H1 (cell line): ENCODE data around the gene PRDM10. TPM values are rescaled to one million over a fixed set of nuclear protein-coding genes. Genes with fewer than 3 reads are reported as not detected.

Source experiments
- CTCF ChIA-PET: fragments of 300-600 bp; sonication (Branson Sonifier 250); formaldehyde crosslinking; loops from one replicate; lab custom pipeline; 2021; ENCODE audit not compliant: partially characterized antibody; lab: Charles Lee
- POLR2A ChIA-PET: fragments of 300-600 bp; sonication (Branson Sonifier 250); formaldehyde crosslinking; loops from one replicate; lab custom pipeline; 2021; ENCODE audit warnings: inconsistent platforms; ENCODE audit not compliant: partially characterized antibody; lab: Charles Lee
- DNase-seq, 2 experiments: peaks; one replicate each; pipeline versions ENCODE4 v3.0.0 to v3.0.0-alpha.2; 2010 to 2022; ENCODE audit warnings: low spot score in 2 of 2, low read depth in 1 of 2, mixed read lengths in 1 of 2
- FAIRE-seq: peaks from 2 replicates; lab custom pipeline; 2011; peaks lifted over from hg19 to GRCh38; lab: Jason Lieb, UNC
- H2AFZ ChIP-seq: 2 replicates; pipeline ENCODE4 v1.8.1; 2012; ENCODE audit warnings: low read length, inconsistent platforms
- H2AK5ac ChIP-seq: 2 replicates; pipeline ENCODE4 v1.6.1; 2013; ENCODE audit warnings: low read depth, low read length
- H2BK120ac ChIP-seq: replicated peaks from 2 replicates; pipeline ENCODE3; 2013; ENCODE audit warnings: low read depth, low read length, inconsistent platforms
- H2BK12ac ChIP-seq: 2 replicates; pipeline ENCODE4 v1.6.1; 2013; ENCODE audit warnings: low read depth, low read length
- H2BK15ac ChIP-seq: 2 replicates; pipeline ENCODE4 v1.6.1; 2013; ENCODE audit warnings: low read length
- H2BK20ac ChIP-seq: 2 replicates; pipeline ENCODE4 v1.6.1; 2013; ENCODE audit warnings: low read length
- H2BK5ac ChIP-seq: 2 replicates; pipeline ENCODE4 v1.6.1; 2013; ENCODE audit warnings: low read depth, low read length
- H3K14ac ChIP-seq: 2 replicates; pipeline ENCODE4 v1.6.1; 2013; ENCODE audit warnings: inconsistent platforms; ENCODE audit not compliant: insufficient read length
- H3K18ac ChIP-seq: 2 replicates; pipeline ENCODE4 v1.6.1; 2013; ENCODE audit warnings: low read length; ENCODE audit errors: extremely low read depth
- H3K23ac ChIP-seq: 2 replicates; pipeline ENCODE4 v1.6.1; 2013; ENCODE audit warnings: inconsistent platforms; ENCODE audit not compliant: insufficient read length
- H3K23me2 ChIP-seq: 2 replicates; pipeline ENCODE4 v1.6.1; 2013; ENCODE audit warnings: low read depth, low read length
- H3K27ac ChIP-seq: 2 replicates; pipeline ENCODE4 v1.6.1; 2011; ENCODE audit warnings: low read depth, low read length, inconsistent platforms
- H3K27me3 ChIP-seq, 4 experiments: replicated peaks in 1 of 4; 1 replicate in 1 of 4; 2 replicates in 3 of 4; pipeline versions ENCODE4 v1.6.1 to v1.8.1; 2011 to 2013; ENCODE audit warnings: low read length in 3 of 4, mild to moderate bottlenecking in 3 of 4, inconsistent platforms in 2 of 4, mixed read lengths in 2 of 4, moderate library complexity in 1 of 4; ENCODE audit not compliant: control insufficient read depth in 3 of 4, insufficient read depth in 3 of 4; ENCODE audit errors: extremely low read depth in 1 of 4
- H3K36me3 ChIP-seq, 4 experiments: 2 replicates each; pipeline versions ENCODE4 v1.6.1 to v1.8.1; 2011 to 2013; ENCODE audit warnings: mild to moderate bottlenecking in 4 of 4, low read length in 3 of 4, moderate library complexity in 2 of 4, control low read depth in 1 of 4, inconsistent platforms in 1 of 4; ENCODE audit not compliant: insufficient read depth in 4 of 4, control insufficient read depth in 2 of 4
- H3K4ac ChIP-seq: replicated peaks from 2 replicates; pipeline ENCODE3; 2013; ENCODE audit warnings: low read length, low read depth, mixed read lengths, inconsistent platforms; ENCODE audit not compliant: insufficient read length
- H3K4me1 ChIP-seq, 4 experiments: replicated peaks in 1 of 4; 1 replicate in 1 of 4; 2 replicates in 3 of 4; pipeline versions ENCODE4 v1.6.1 to v1.8.1; 2011 to 2013; ENCODE audit warnings: low read length in 3 of 4, inconsistent platforms in 2 of 4, mixed read lengths in 1 of 4; ENCODE audit not compliant: insufficient read depth in 4 of 4, control insufficient read depth in 3 of 4
- H3K4me2 ChIP-seq, 2 experiments: 2 replicates each; pipeline versions ENCODE4 v1.6.1 to v1.8.1; 2011 to 2013; ENCODE audit warnings: low read depth in 2 of 2, low read length in 2 of 2, control low read depth in 1 of 2, inconsistent platforms in 1 of 2, mild to moderate bottlenecking in 1 of 2; ENCODE audit not compliant: insufficient read depth in 1 of 2
- H3K4me3 ChIP-seq, 4 experiments: fragments of 200-600, 300-600 bp in 1 of 4; sonication (generic), shearing (Covaris generic), sonication (Bioruptor Twin) in 1 of 4; 2 replicates each; pipeline versions ENCODE4 v1.5.1 to v1.8.1; 2011 to 2016; ENCODE audit warnings: low read length in 4 of 4, low read depth in 3 of 4, control low read depth in 2 of 4, inconsistent platforms in 2 of 4, mild to moderate bottlenecking in 2 of 4, mixed read lengths in 1 of 4, moderate library complexity in 1 of 4; ENCODE audit not compliant: insufficient read depth in 2 of 4; ENCODE audit errors: extremely low read depth in 1 of 4
- H3K56ac ChIP-seq: replicated peaks from 2 replicates; pipeline ENCODE3; 2013; ENCODE audit warnings: low read depth, mild to moderate bottlenecking, mixed read lengths, low read length, inconsistent platforms; ENCODE audit not compliant: insufficient read length
- H3K79me1 ChIP-seq: 2 replicates; pipeline ENCODE4 v1.6.1; 2013; ENCODE audit warnings: low read depth, low read length, control low read depth
- H3K79me2 ChIP-seq, 2 experiments: 2 replicates each; pipeline versions ENCODE4 v1.6.1 to v1.8.1; 2012 to 2013; ENCODE audit warnings: low read length in 2 of 2, mild to moderate bottlenecking in 2 of 2, inconsistent platforms in 1 of 2; ENCODE audit not compliant: insufficient read depth in 2 of 2, control insufficient read depth in 1 of 2
- H3K9ac ChIP-seq, 4 experiments: replicated peaks in 1 of 4; 1 replicate in 1 of 4; 2 replicates in 3 of 4; pipeline versions ENCODE4 v1.6.1 to v1.8.1; 2011 to 2013; ENCODE audit warnings: low read depth in 3 of 4, low read length in 3 of 4, control low read depth in 2 of 4, mild to moderate bottlenecking in 2 of 4, moderate library complexity in 2 of 4, inconsistent platforms in 1 of 4; ENCODE audit errors: extremely low read depth in 1 of 4
- H3K9me3 ChIP-seq, 2 experiments: 2 replicates each; pipeline versions ENCODE4 v1.6.1 to v1.8.1; 2012 to 2013; ENCODE audit warnings: mild to moderate bottlenecking in 2 of 2, moderate library complexity in 2 of 2, control low read depth in 1 of 2, inconsistent platforms in 1 of 2, low read depth in 1 of 2, low read length in 1 of 2, mixed read lengths in 1 of 2; ENCODE audit not compliant: insufficient read depth in 2 of 2
- H4K20me1 ChIP-seq, 2 experiments: replicated peaks in 1 of 2; 2 replicates each; pipeline versions ENCODE3 to v1.8.1; 2011 to 2013; ENCODE audit warnings: inconsistent platforms in 2 of 2, low read length in 2 of 2, mild to moderate bottlenecking in 1 of 2; ENCODE audit not compliant: insufficient read depth in 2 of 2, control insufficient read depth in 1 of 2
- H4K5ac ChIP-seq: 2 replicates; pipeline ENCODE4 v1.6.1; 2013; ENCODE audit warnings: low read length, low read depth, mixed read lengths, inconsistent platforms; ENCODE audit not compliant: insufficient read length
- H4K8ac ChIP-seq: 2 replicates; pipeline ENCODE4 v1.8.0; 2013; ENCODE audit warnings: mild to moderate bottlenecking, moderate library complexity, low read length, inconsistent platforms; ENCODE audit not compliant: insufficient read depth; ENCODE audit errors: extremely low read depth
- H4K91ac ChIP-seq: replicated peaks from 2 replicates; pipeline ENCODE3; 2013; ENCODE audit warnings: low read length, mixed read lengths, inconsistent platforms; ENCODE audit not compliant: insufficient read length
- BRCA1 ChIP-seq: IDR thresholded peaks from 2 replicates; pipeline ENCODE4 v1.6.1; 2012; ENCODE audit warnings: low read depth, low read length, improper control_type of control experiment
- CEBPB ChIP-seq: IDR thresholded peaks from 2 replicates; pipeline ENCODE4 v1.6.1; 2012; ENCODE audit warnings: low read depth, low read length
- CHD2 ChIP-seq: IDR thresholded peaks from 2 replicates; pipeline ENCODE4 v1.6.1; 2012; ENCODE audit warnings: low read length, improper control_type of control experiment
- CTCF ChIP-seq, 3 experiments: IDR thresholded peaks; 1 replicate in 2 of 3; 2 replicates in 1 of 3; pipeline versions ENCODE4 v1.5.1 to v1.6.1; 2011; ENCODE audit warnings: low read length in 3 of 3, mild to moderate bottlenecking in 3 of 3, inconsistent platforms in 2 of 3, low read depth in 1 of 3, moderate library complexity in 1 of 3; ENCODE audit not compliant: insufficient read depth in 1 of 3; ENCODE audit errors: control extremely low read depth in 1 of 3
- GABPA ChIP-seq: IDR thresholded peaks from 2 replicates; pipeline ENCODE4 v1.6.1; 2011; ENCODE audit warnings: mild to moderate bottlenecking, low read length, moderate library complexity, borderline replicate concordance; ENCODE audit not compliant: insufficient read depth
- KDM1A ChIP-seq: fragments of 200-600, 300-600 bp; sonication (generic); IDR thresholded peaks from 2 replicates; pipeline ENCODE4 v1.7.1; 2016; ENCODE audit warnings: mild to moderate bottlenecking, low read length, borderline replicate concordance
- MAX ChIP-seq: IDR thresholded peaks from 2 replicates; pipeline ENCODE4 v1.6.1; 2012; ENCODE audit warnings: inconsistent platforms
- NRF1 ChIP-seq: IDR thresholded peaks from 2 replicates; pipeline ENCODE4 v1.6.1; 2011; ENCODE audit warnings: mild to moderate bottlenecking, low read depth, low read length, improper control_type of control experiment
- POU5F1 ChIP-seq: IDR thresholded peaks from 2 replicates; pipeline ENCODE4 v1.6.1; 2011; ENCODE audit warnings: low read depth, mild to moderate bottlenecking, low read length, moderate library complexity
- RBBP5 ChIP-seq: IDR thresholded peaks from 2 replicates; pipeline ENCODE4 v1.7.1; 2012; ENCODE audit warnings: low read depth, mild to moderate bottlenecking, inconsistent platforms, low read length, moderate library complexity, borderline replicate concordance
- TAF7 ChIP-seq: optimal IDR thresholded peaks from 2 replicates; pipeline ENCODE3; 2011; ENCODE audit warnings: low read depth, mild to moderate bottlenecking, inconsistent platforms, low read length, moderate library complexity, borderline replicate concordance
- TCF12 ChIP-seq: IDR thresholded peaks from 2 replicates; pipeline ENCODE4 v1.6.1; 2011; ENCODE audit warnings: low read depth, mild to moderate bottlenecking, low read length
- WGBS, 2 experiments: shearing (Covaris generic) in 1 of 2; methylation state at CpG; one replicate each; pipeline versions ENCODE4 v1.1.6 to v1.1.7; 2013 to 2015; ENCODE audit warnings: low lambda C conversion rate in 2 of 2, mixed read lengths in 2 of 2, inconsistent platforms in 1 of 2, low coverage in 1 of 2, missing lambda C conversion rate in 1 of 2; ENCODE audit not compliant: insufficient replicate concordance in 2 of 2, insufficient coverage in 1 of 2, insufficient read length in 1 of 2; ENCODE audit errors: extremely low coverage in 1 of 2, missing lambda C conversion rate in 1 of 2; 5-methylcytosine and 5-hydroxymethylcytosine counted together
- polyA plus RNA-seq, 7 experiments: library from polyadenylated mRNA; depleted of rRNA in 3 of 7; stranded (reverse) in 5 of 7; unstranded in 2 of 7; fragments of >200 nt in 5 of 7; fragments of 200-250 nt in 2 of 7; gene quantifications; 1 replicate in 5 of 7; 2 replicates in 1 of 7; 4 replicates in 1 of 7; pipeline versions ENCODE4 v1.2.1 to v1.2.3, GENCODE V29; 2011 to 2013; ENCODE audit warnings: missing spikeins in 2 of 7, mixed read lengths in 2 of 7
- total RNA-seq: library from RNA; stranded (reverse); fragmentation: NEBNext Ultra II Directional; extraction: Animal tissue kit (Norgen Biotek cat#: 25700); gene quantifications from 2 replicates; pipeline ENCODE4 v1.2.1, GENCODE V29; 2021

The PRDM10 gene
- total and polyA plus RNA-seq, 2 of the 8 experiments (the other 6 are each of a cell fraction or from before 2014, with no cell fraction given) = 15.5 to 19.2 TPM

- no peak overlapping the region for H2BK12ac ChIP-seq
- no peaks in the 10 kb centered on the region for H3K9me3 ChIP-seq
- no peaks in the 10 kb centered on the region for H4K20me1 ChIP-seq
- no peaks in the 10 kb centered on the region; a peak in 1 of 7 replicates for H3K4me1 ChIP-seq
- no peak overlapping the region for H2BK20ac ChIP-seq
- no peak overlapping the region for H3K27ac ChIP-seq
- no peak overlapping the region for H4K91ac ChIP-seq
- no peak overlapping the region for H3K4ac ChIP-seq
- H3K23me2 ChIP-seq = no peaks in the 10 kb centered on the region
- no peak overlapping the region for H3K4me3 ChIP-seq
- FAIRE-seq (no peak), DNase-seq (no peak)
- H4K5ac ChIP-seq = no peak overlapping the region
- no peak overlapping the region for H2BK5ac ChIP-seq
- H3K79me2 ChIP-seq = no peaks in the 10 kb centered on the region
- H2AFZ ChIP-seq = no peak overlapping the region
- H3K9ac ChIP-seq = no peak overlapping the region
- POLR2A ChIA-PET = no interaction called here
- H4K8ac ChIP-seq = no peak overlapping the region
- H2AK5ac ChIP-seq = no peak overlapping the region
- H2BK15ac ChIP-seq = no peak overlapping the region
- H3K23ac ChIP-seq = no peak overlapping the region
- no peaks in the 10 kb centered on the region for H3K27me3 ChIP-seq
- CTCF ChIA-PET = interaction anchor here (1.1 kb wide), 1 partner anchor 89 kb away, joined by 3 read pairs; no protein-coding TSS in a partner anchor
- H3K36me3 ChIP-seq = peaks cover 0 to 7% (median 5%) of the 10 kb centered on the region in 4 experiments; a peak in 5 of 8 replicates
- H2BK120ac ChIP-seq = no peak overlapping the region
- no peak overlapping the region for H3K56ac ChIP-seq
- WGBS, 2 experiments = 90% methylated on average over 8 of the region's 8 CpGs; no CpG with 5 or more reads in 1 of the 2 experiments
- H3K4me2 ChIP-seq = no peak overlapping the region
- H3K79me1 ChIP-seq = no peaks in the 10 kb centered on the region
- H3K14ac ChIP-seq = no peak overlapping the region
- no peak overlapping the region for H3K18ac ChIP-seq
- TF ChIP-seq MAX (no peak), NRF1 (no peak), RBBP5 (no peak), POU5F1 (no peak), TAF7 (no peak), CEBPB (no peak), CTCF (IDR thresholded peaks at IDR 0.05; ENCODE audit: control extremely low read depth in 1 of 3, insufficient read depth in 1 of 3, low read depth in 1 of 3, low read length in 3 of 3) (no peak), CHD2 (no peak), KDM1A (no peak), BRCA1 (no peak), GABPA (no peak), TCF12 (no peak)
Observed at GRCh38 chr11:129856036-129856435, 146.6 kb downstream of the PRDM10 start.
